Omental fat pad (tissue), 4 donors: ENCODE measurements around the gene SCEL. TPM values are rescaled to one million over a fixed set of nuclear protein-coding genes. Genes with fewer than 3 reads are reported as not detected.

Experiments
- ATAC-seq: fragments of 150-250 bp; one replicate; pipeline ENCODE4 v1.9.1; 2016; ENCODE audit warnings: mild to moderate bottlenecking, moderate library complexity; ENCODE audit not compliant: low FRiP score
- DNase-seq: peaks from one replicate; pipeline ENCODE4 v3.0.0-alpha.2; 2019; ENCODE audit warnings: low spot score
- CTCF ChIP-seq, 3 donors: fragments of 450-650 bp; IDR thresholded peaks; one replicate each; pipeline ENCODE4 v1.5.1; 2016 to 2017; ENCODE audit warnings: antibody characterized with exemption in 3 of 3, mild to moderate bottlenecking in 3 of 3, moderate library complexity in 2 of 3
- total RNA-seq, 4 donors: library from RNA; depleted of rRNA; stranded (reverse); fragments of >200 nt; gene quantifications; one replicate each; pipeline ENCODE4 v1.1.0, GENCODE V29; 2016

The SCEL gene
- total RNA-seq, result 1 to 10 TPM in 3 of 4 donors, under 1 TPM in 1; 0.94 to 6.9 (median 4.1) TPM

DNA sequence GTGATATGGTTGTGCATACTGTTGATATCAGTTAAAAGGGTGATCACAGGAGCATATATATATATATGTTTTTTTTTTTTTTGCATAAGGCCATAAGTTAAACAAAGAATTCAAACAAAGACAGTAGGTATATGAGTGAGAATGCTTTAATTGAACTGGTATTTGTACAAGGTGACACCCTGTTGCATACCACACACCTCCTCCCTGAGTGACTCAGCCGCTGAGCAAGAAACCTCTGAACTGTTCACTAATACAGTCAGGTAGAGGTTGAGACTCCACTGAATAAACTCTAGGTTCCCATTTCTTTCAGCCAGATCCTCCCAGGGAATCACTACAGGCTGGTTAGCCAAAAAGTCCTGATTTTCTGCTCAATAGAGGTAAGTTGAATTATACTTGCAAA lies at the start of gene SCEL:
Gene SCEL (plus strand): TSS at position 259 of the 400 bp plus-strand sequence. CDS start 20,170 bp downstream, outside the sequence.
- ATAC-seq (peak; percentile 72), DNase-seq (no peak)
- no peak for TF ChIP-seq CTCF (IDR thresholded peaks at IDR 0.05)

GRCh38 chr13:77489566-77490337 lies 45.8 kb upstream of the SCEL start:
- ATAC-seq (no peak), DNase-seq (no peak)
- TF ChIP-seq CTCF (IDR thresholded peaks at IDR 0.05), result no peak

DNA sequence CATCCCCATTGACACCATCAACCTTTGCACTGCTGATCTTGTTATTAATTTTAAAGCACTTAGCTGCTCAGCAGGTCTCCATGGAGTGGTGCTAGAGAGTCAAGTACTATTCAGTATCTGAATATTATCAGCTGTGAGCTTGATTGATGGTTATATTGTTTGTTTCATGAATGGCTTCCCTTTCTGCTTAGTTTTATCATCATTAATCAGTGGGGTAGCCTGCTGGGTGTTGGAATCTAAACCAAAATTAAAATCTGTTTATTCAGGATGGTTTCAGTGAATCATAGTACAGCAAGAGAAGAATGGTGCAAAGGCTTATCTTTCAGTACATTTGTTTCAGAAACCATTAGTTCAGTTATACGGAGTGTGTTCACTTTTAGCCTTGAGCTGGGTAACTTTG lies 42.5 kb upstream of the SCEL start:
- no peak for TF ChIP-seq CTCF (IDR thresholded peaks at IDR 0.05)
- DNase-seq, result no peak
- peak; percentile 44 for ATAC-seq

GRCh38 chr13:77494226-77494625 lies 41.3 kb upstream of the SCEL start:
- ATAC-seq, result no peak
- TF ChIP-seq CTCF (IDR thresholded peaks at IDR 0.05), result no peak
- no peak for DNase-seq

DNA sequence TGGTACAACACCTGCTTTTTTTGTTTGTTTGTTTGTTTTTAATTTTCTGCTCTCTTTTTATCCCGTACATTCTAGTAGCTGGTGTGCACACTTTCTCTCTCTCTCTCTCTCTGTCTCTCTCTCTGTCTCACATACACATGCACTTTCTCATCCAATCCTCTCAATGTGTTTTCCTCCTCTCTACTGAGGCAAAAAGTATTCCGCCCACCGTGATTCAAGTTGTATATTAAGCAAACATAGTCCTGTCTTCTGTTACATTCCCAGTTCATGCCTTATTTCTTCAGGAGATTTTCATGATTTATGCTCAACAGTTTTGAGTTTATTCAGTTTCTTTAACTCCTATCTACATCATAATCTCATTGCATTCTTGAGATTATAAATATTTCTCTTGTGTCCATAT lies 38.2 kb upstream of the SCEL start:
- no peak for DNase-seq
- peak; percentile 63 for ATAC-seq
- TF ChIP-seq CTCF (IDR thresholded peaks at IDR 0.05), result no peak

- ATAC-seq (no peak), DNase-seq (no peak)
- no peak for TF ChIP-seq CTCF (IDR thresholded peaks at IDR 0.05)
Observed at GRCh38 chr13:77497835-77498234, 37.7 kb upstream of the SCEL start.

DNA sequence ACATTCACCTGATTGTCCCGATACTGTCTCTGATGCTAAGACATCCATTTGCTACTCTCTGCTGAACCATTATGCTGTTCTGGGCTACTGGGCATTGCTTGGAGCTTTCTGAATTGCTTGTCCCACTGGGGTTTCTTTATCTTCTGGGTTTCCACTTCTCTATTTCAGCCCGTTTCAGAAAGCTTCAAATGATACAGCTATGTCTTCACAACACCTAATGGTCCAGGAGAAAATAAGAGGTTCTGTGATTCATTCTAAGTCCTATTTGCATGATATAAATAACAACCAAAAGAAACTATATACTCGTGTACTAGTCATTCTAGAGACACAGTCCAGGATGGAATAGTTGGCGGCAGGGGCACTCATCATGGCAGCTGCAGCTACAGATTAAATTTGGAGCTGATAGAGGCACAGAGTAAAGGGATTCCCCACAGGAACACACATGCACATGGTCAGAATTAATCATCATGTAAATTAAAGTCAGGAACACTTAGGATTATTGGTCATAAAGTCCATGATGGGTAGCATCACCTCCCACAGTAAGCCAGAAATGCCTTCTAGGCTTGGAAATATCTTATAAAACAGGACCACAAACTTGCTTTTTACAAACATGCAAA lies 33.3 kb upstream of the SCEL start:
- TF ChIP-seq CTCF (IDR thresholded peaks at IDR 0.05), result no peak
- no peak for ATAC-seq
- no peak for DNase-seq
